ENCODE results near the gene EPB41L4B.
A peak's percentile ranks its signal among the peaks of the same experiment; 100 is the strongest.
"Not testable (repeated sequence)": the region's sequence is repeated elsewhere in the genome, so short reads cannot be mapped to it uniquely, and the experiment has no call there.

Gene EPB41L4B

GRCh38 chr9:109320742-109321448 is at the start of gene EPB41L4B:
TSS of gene EPB41L4B (minus strand) at chr9:109321059. CDS start at chr9:109320446, 613 bp downstream.
- peak; percentile 79 for DNase-seq (ENCODE audit: low read depth, low spot score)

DNA sequence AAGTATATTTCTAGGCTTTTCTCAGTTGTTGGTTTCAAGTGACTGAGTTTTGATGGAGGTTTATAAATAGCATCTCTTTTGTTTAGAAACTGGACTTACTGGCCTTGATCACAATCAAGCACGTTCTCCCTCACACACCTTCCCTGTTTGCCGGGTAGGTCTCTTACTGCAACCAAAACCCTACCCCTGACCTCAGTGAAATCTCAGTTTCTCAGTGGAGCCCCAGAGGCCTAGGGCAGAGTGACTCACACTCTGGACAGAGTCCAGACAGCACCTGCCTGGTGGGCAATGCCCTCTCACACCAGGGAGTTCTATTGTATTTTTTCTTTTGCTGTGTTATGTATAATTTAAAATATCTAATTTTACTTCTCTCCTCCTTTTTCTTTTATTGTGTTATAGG is 48.4 kb upstream of the EPB41L4B start:
- DNase-seq (ENCODE audit: low read depth, low spot score), result no peak

DNA sequence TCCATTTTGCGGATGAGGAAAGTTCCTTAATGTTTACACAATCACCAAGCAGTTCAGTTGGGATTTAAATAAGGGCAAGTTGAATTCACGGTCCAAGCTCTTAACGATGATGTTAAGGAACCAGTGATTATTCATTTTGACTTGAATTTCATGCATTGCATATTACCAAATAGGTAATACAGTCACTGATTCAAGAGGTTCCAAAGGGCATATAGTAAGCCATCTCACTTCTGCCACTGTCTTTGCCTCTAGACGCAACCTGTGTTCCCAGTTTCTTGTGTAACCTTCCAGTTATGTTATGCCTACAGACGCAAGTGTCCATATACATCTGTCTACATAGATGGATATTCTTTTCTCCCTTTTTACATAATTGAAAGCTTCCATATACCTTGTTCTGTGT is 39.9 kb upstream of the EPB41L4B start:
- no peak for DNase-seq (ENCODE audit: low read depth, low spot score)

DNA sequence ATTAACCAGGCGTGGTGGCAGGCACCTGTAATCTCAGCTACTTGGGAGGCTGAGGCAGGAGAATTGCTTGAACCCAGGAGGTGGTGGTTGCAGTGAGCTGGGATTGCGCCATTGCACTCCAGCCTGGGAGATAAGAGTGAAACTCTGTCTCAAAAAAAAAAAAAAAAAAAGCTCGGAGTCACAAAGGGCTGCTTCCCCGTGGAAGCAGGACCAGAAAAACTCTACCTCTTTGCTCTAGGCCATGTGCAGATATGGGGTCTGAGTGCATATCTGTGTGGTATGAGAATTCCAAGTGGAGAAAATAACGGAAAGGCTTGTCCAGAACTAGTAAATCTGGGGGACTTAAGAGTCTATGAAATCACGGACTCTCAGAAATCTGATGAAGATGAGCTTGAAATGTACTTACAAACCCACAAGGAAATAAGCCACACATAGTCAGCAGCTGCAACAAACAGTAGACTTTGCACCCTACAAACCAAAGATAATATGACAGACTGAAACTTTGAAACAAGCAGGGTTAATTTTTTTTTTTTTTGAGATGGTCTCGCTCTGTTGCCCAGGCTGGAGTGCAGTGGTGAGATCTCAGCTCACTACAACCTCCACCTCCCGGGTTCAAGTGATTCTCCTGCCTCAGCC is 38.2 kb upstream of the EPB41L4B start:
- not testable (repeated sequence) for DNase-seq (ENCODE audit: low read depth, low spot score)

DNA sequence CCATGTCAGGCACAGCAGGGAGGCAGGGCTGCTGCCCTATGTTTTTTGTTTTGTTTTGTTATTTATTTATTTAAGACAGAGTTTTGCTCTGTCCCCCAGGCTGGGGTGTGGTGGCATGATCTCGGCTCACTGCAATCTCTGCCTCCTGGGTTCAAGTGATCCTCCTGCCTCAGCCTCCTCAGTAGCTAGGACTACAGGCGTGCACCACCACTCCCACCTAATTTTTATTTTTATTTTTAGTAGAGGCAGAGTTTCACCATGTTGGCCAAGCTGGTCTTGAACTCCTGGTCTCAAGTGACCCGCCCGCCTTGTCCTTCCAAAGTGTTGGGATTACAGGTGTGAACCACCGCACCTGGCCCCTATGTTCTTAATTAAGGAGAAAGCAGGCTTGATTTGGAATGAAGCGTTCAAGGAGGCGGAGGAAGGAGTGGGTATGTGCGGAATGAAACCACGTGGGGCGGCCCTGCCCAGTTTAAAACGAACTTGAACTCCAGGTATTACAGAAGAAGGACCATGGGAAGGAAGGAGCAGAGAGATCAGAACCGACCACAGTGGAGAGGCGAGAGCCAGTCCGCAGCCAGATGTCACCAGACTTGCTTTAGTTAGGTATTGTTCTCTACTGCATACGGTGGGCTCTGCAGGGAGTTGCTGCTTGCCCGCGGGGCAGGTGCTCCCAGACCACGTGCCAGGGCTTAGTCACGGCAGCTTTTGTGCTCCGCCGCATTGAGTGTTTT is 34.9 kb upstream of the EPB41L4B start:
- DNase-seq (ENCODE audit: low read depth, low spot score), result no peak

DNA sequence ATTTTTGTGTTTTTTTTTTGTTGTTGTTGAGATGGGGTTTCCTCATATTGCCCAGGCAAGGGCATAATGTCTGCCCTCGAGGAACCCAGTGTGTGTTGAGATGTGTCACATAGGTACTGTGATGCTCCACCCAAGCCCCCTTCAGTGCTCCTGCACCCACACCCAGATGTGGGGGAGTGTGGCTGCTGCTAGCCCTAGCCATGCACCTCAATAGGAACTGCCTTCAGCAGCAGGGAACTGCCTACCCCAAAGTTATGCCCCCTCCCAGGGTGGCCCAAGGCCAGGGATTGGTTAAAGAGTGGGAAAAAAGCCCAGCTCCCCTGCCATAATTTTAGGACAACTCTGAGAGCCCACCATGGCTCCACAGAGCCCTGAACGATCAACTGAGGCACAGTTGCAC is 33.3 kb upstream of the EPB41L4B start:
- no peak for DNase-seq (ENCODE audit: low read depth, low spot score)

DNA sequence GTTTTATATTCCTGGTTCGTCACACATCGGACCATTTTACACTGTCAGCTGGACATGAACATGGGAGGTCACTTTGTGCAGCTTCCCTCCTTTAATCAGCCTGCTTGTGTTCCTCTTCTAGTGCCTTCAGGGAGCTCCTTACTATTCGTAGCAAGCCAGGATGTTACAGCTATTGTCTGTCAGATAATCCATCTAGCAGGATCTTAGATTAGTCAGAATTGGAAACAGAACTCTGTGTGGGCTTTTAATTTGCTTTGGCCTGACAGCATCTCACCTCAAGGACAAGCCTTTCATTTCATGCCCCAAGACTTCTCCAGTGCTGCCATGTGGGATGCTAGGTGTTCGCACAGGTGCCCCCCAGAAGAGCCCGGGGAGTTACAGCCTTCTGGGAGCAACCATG is 30.2 kb upstream of the EPB41L4B start:
- DNase-seq (ENCODE audit: low read depth, low spot score), result no peak

- no peak for DNase-seq (ENCODE audit: low read depth, low spot score)
Observed at GRCh38 chr9:109349421-109349846, 28.6 kb upstream of the EPB41L4B start.

DNA sequence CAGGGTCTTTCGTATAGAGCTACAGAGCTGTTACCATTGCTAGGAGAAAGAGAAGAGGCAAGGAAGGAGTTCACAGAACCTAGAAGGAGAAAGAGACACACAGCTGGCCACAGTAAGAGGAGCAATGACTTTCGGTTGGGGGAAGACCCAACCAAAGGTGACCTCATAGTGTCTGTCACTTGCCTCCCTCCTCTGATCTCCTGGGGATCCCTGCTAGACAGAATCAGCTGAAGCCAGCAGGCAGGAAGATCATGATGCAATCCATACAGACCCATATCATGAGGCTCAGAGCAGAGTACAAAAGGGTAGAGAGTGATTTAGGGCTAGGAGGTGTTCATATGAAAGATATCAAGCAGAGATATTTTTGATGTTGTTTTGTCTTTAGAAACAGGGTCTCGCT is 26.0 kb upstream of the EPB41L4B start:
- DNase-seq (ENCODE audit: low read depth, low spot score), result no peak

GRCh38 chr9:109344866-109345265 is 24.0 kb upstream of the EPB41L4B start:
- DNase-seq (ENCODE audit: low read depth, low spot score), result no peak

DNA sequence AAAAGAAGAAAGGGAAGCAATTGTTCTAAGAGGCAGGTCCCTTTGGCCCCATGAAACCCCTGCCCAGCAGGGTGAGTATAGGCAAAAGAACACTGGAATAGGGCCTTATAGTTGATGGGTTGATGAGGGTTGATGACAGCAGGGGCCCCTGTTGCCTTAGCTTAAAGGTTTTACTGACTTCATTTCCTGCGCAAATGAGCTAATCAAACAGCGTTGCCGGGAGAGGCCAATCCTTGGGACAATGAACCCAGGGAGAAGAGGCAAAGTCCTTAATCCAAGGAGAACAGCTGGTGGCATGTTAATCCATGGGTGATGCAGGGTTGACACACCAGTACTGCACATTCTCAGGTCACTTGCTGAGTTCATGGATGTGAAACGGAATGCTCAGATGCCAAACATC is 22.0 kb upstream of the EPB41L4B start:
- DNase-seq (ENCODE audit: low read depth, low spot score), result no peak

DNA sequence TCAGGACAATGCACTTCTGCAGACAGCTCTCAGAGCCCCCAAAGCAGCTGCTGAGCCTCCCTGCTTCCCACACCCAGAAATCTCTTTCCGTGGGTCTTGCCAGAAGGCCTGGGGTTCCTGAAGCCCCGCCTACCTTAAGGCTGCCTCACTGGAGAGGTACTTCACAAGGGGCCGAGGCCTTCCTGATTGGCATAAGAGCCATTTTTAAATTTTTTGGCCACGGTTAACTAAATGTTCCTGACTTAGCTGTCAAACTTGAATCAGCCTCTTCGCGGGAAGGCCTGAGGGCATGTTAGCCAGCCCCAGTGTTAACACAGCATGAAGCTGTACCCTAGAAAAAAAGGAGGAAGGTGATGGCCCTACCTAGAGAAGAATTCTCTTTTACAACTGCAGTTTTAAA is 20.7 kb upstream of the EPB41L4B start:
- no peak for DNase-seq (ENCODE audit: low read depth, low spot score)

GRCh38 chr9:109340979-109341378 is 20.1 kb upstream of the EPB41L4B start:
- not testable (repeated sequence) for DNase-seq (ENCODE audit: low read depth, low spot score)

GRCh38 chr9:109336409-109336808 is 15.6 kb upstream of the EPB41L4B start:
- no peak for DNase-seq (ENCODE audit: low read depth, low spot score)

- no peak for DNase-seq (ENCODE audit: low read depth, low spot score)
Observed at GRCh38 chr9:109335929-109336328, 15.1 kb upstream of the EPB41L4B start.

DNA sequence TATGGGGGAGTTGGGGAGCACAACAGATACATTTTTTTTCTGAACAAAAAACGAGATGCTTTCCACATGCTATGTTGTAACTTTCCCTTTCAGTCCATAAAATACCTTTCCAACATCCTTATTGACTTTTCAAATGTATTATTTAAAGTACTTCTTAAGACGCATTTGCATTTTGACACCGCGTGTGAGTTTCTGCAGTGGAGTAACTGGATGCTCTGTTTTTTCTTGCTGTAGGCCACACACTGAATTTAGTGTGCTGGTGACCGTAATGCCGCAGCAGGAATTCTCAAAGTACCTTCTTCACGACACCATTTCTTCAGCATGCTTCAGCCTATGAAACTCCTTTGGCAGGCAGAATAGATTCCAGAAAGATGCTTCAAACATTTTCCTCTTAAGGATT is 14.3 kb upstream of the EPB41L4B start:
- DNase-seq (ENCODE audit: low read depth, low spot score), result no peak

DNA sequence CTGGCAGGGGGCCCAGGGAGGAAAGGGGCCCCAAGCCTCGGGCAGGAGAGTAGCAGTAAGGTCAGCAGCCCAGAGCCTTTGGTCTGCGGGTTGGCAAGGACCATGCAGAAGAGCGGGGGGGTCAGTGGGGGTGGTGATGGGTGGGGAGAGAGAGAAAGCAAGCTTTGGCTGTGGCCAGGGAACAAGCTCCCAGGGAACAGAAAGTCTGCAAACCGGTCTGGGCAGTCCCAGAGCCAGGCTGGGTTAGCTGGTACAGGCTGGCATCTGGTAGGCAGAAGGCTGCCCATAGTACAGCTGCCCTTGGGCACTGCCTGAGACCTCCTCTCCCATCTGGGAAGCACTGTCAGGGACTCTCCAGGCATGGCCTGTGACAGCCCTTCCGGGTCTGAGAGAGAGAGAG is 10.5 kb upstream of the EPB41L4B start:
- DNase-seq (ENCODE audit: low read depth, low spot score), result no peak

GRCh38 chr9:109329638-109330258 is 8.9 kb upstream of the EPB41L4B start:
- DNase-seq (ENCODE audit: low read depth, low spot score), result no peak

GRCh38 chr9:109328978-109329637 is 8.2 kb upstream of the EPB41L4B start:
- no peak for DNase-seq (ENCODE audit: low read depth, low spot score)

DNA sequence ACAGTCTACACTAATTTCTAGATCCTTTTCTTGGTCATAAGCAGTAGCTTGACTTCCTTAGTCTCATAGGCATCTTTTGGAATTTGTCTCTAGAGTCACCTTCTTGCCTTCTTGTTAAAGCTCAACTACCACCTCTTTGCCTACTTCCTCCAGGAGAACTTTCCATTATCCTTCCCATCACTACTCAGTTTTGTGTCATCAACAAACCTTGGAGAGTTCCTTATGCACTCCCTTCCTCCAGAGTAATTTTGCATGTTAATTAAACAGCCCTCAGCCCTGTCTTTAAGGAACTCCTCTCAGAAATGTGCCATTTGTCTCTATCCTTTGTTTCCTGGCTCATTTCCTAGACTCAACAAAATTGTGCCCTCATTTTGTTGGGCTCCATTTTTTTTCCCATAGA is 4.2 kb upstream of the EPB41L4B start:
- no peak for DNase-seq (ENCODE audit: low read depth, low spot score)

- no peak for DNase-seq (ENCODE audit: low read depth, low spot score)
Observed at GRCh38 chr9:109323771-109324170, 2.9 kb upstream of the EPB41L4B start.

GRCh38 chr9:109321727-109322126 is 868 bp upstream of the EPB41L4B start:
- DNase-seq (ENCODE audit: low read depth, low spot score), result no peak
